ENCODE data around the gene NF2. TPM values are rescaled to one million over a fixed set of nuclear protein-coding genes. Genes with fewer than 3 reads are reported as not detected.

The NF2 gene
- total and polyA plus RNA-seq, 10 of the 15 experiments (the other 5 are each of a cell fraction or from before 2014, with no cell fraction given), result 2.2 to 49.8 (median 22.5) TPM

GRCh38 chr22:29647954-29648737 is 44.7 kb downstream of the NF2 start:
- H3K9me3 ChIP-seq (replicated peaks; ENCODE audit: control insufficient read depth, insufficient read depth, low read length), result no peaks in the 10 kb centered on the region
- H3K9ac ChIP-seq (ENCODE audit: control insufficient read depth, insufficient read depth, low read length), result no peak overlapping the region
- H2AFZ ChIP-seq (ENCODE audit: control insufficient read depth, low read depth, low read length), result no peak overlapping the region
- H4K20me1 ChIP-seq (ENCODE audit: control insufficient read depth, insufficient read depth), result no peaks in the 10 kb centered on the region
- no peak overlapping the region for H3K27ac ChIP-seq (ENCODE audit: control insufficient read depth, insufficient read depth)
- H3K4me3 ChIP-seq, result no peak overlapping the region
- no TSS peak for BruUV-seq (replicated peaks)
- no peak overlapping the region for H3K4me2 ChIP-seq (ENCODE audit: control insufficient read depth, insufficient read depth)
- ChIA-PET SMC1A (ENCODE audit: uncharacterized antibody, unreplicated experiment) (interaction anchor here (3.1 kb wide), 1 partner anchor 12 kb away, joined by 10 read pairs; no protein-coding TSS in a partner anchor), CTCF (interaction anchor here (1.6 kb wide), 1 partner anchor 13 kb away, joined by 3 read pairs; no protein-coding TSS in a partner anchor), RAD21 (ENCODE audit: unreplicated experiment) (no interaction called here), POLR2A (no interaction called here)
- WGBS (ENCODE audit: insufficient coverage, insufficient replicate concordance, low lambda C conversion rate, missing lambda C conversion rate), result 65% methylated on average over 6 of the region's 6 CpGs
- no peak for TF ChIP-seq POLR2AphosphoS2 (IDR thresholded peaks at IDR 0.05; ENCODE audit: low read depth, low read length)
- no peak for TF ChIP-seq NFXL1 (IDR thresholded peaks at IDR 0.05; ENCODE audit: borderline replicate concordance)
- TF ChIP-seq RCOR1 (conservative IDR thresholded peaks at IDR 0.05; ENCODE audit: low read depth, low read length), result no peak
- TF ChIP-seq ESRRA (IDR thresholded peaks at IDR 0.05; ENCODE audit: low read length), result no peak
- TF ChIP-seq TCF3 (IDR thresholded peaks at IDR 0.05; ENCODE audit: borderline replicate concordance, insufficient read depth, low read depth, low read length), result no peak
- no peak for TF ChIP-seq EGR1 (IDR thresholded peaks at IDR 0.05; ENCODE audit: borderline replicate concordance in 1 of 2, low read depth in 2 of 2, low read length in 2 of 2)
- TF ChIP-seq ATF7 (IDR thresholded peaks at IDR 0.05; ENCODE audit: low read depth), result no peak
- no peak for TF ChIP-seq CUX1 (IDR thresholded peaks at IDR 0.05; ENCODE audit: insufficient replicate concordance, low read depth, low read length)
- TF ChIP-seq RELA (IDR thresholded peaks at IDR 0.05; ENCODE audit: borderline replicate concordance, partially characterized antibody), result no peak
- no peak for TF ChIP-seq FOXM1 (IDR thresholded peaks at IDR 0.05; ENCODE audit: low read depth, low read length)
- TF ChIP-seq IRF5 (IDR thresholded peaks at IDR 0.05; ENCODE audit: borderline replicate concordance), result no peak
- no peak for TF ChIP-seq CREB1 (IDR thresholded peaks at IDR 0.05; ENCODE audit: low read depth)
- no peak for TF ChIP-seq BCL11A (IDR thresholded peaks at IDR 0.05; ENCODE audit: low read depth, low read length)
- no peak for TF ChIP-seq RB1 (IDR thresholded peaks at IDR 0.05; ENCODE audit: borderline replicate concordance)
- TF ChIP-seq NR2C1 (IDR thresholded peaks at IDR 0.05), result no peak
- TF ChIP-seq BACH1 (IDR thresholded peaks at IDR 0.05; ENCODE audit: borderline replicate concordance), result no peak
- H3K36me3 ChIP-seq (ENCODE audit: control insufficient read depth in 2 of 2, insufficient read depth in 2 of 2, low read length in 1 of 2), result peaks cover 0 to 3% of the 10 kb centered on the region in 2 experiments; a peak in 2 of 4 replicates
- H3K79me2 ChIP-seq (ENCODE audit: control insufficient read depth, insufficient read depth, low read length), result no peaks in the 10 kb centered on the region
- in situ Hi-C loops (cut with MboI), result no loop called here
- no peaks in the 10 kb centered on the region for H3K27me3 ChIP-seq (replicated peaks in 1 of 2; ENCODE audit: control insufficient read depth in 2 of 2, insufficient read depth in 2 of 2, low read length in 1 of 2)
- FAIRE-seq, result no peak
- H3K4me1 ChIP-seq (ENCODE audit: control insufficient read depth, insufficient read depth, low read length), result no peaks in the 10 kb centered on the region
- no peak for ATAC-seq
- DNase-seq (ENCODE audit: low read depth, low spot score), result no peak
- intact Hi-C loops (cut with micrococcal nuclease; ENCODE audit: unreplicated experiment), result no loop called here

Data from GM12878 (cell line).